Esophagus muscularis mucosa (tissue), 4 donors: ENCODE measurements around the gene CLCN7. TPM values are rescaled to one million over a fixed set of nuclear protein-coding genes. Genes with fewer than 3 reads are reported as not detected.

Source experiments
- DNase-seq: peaks from one replicate; pipeline ENCODE4 v3.0.0-alpha.2; 2017; ENCODE audit errors: extremely low spot score
- H3K27ac ChIP-seq, 4 donors: fragments of 200-600 bp; sonication (generic); replicated peaks in 1 of 4; 1 replicate in 3 of 4; 2 replicates in 1 of 4; pipeline ENCODE4 v1.5.1; 2016 to 2019; ENCODE audit warnings: mild to moderate bottlenecking in 1 of 4
- H3K27me3 ChIP-seq, 4 donors: fragments of 200-600 bp; sonication (generic); one replicate each; pipeline versions ENCODE4 v1.5.1 to v1.6.0; 2016 to 2019
- H3K36me3 ChIP-seq, 4 donors: fragments of 200-600 bp; sonication (generic); one replicate each; pipeline ENCODE4 v1.5.1; 2016 to 2019
- H3K4me1 ChIP-seq, 4 donors: fragments of 200-600 bp; sonication (generic); one replicate each; pipeline ENCODE4 v1.5.1; 2016 to 2019
- H3K4me3 ChIP-seq, 4 donors: fragments of 200-600 bp; sonication (generic); 1 replicate in 2 of 4; 2 replicates in 2 of 4; pipeline ENCODE4 v1.5.1; 2016 to 2019; ENCODE audit warnings: mild to moderate bottlenecking in 4 of 4, moderate library complexity in 1 of 4
- H3K9me3 ChIP-seq, 4 donors: fragments of 200-600 bp; sonication (generic); 1 replicate in 3 of 4; 2 replicates in 1 of 4; pipeline ENCODE4 v1.5.1; 2016 to 2019
- CTCF ChIP-seq, 3 experiments: fragments of 200-600 bp in 2 of 3; fragments of 450-650 bp in 1 of 3; sonication (generic) in 2 of 3; IDR thresholded peaks; one replicate each; pipeline ENCODE4 v1.5.1; 2017 to 2019; ENCODE audit warnings: antibody characterized with exemption in 3 of 3, mild to moderate bottlenecking in 2 of 3, moderate library complexity in 1 of 3
- EP300 ChIP-seq: sonication (generic); formaldehyde crosslinking; IDR thresholded peaks from one replicate; pipeline ENCODE4 v1.6.1; 2017; ENCODE audit warnings: antibody characterized with exemption
- POLR2A ChIP-seq: fragments of 450-650 bp; IDR thresholded peaks from one replicate; pipeline ENCODE4 v1.6.1; 2017; ENCODE audit warnings: antibody characterized with exemption, moderate library complexity, mild to moderate bottlenecking, low read depth
- POLR2AphosphoS5 ChIP-seq, 2 donors: sonication (generic); formaldehyde crosslinking; IDR thresholded peaks; one replicate each; pipeline ENCODE4 v1.6.1; 2017; ENCODE audit warnings: antibody characterized with exemption in 2 of 2
- WGBS: methylation state at CpG from one replicate; pipeline ENCODE4 v1.1.5; 2018; 5-methylcytosine and 5-hydroxymethylcytosine counted together
- intact Hi-C: fragments of 100-400 bp; cut with DNase I; formaldehyde crosslinking; loops from one replicate; pipeline ENCODE4 v1.15.1; 2023
- total RNA-seq, 4 donors: library from RNA; depleted of rRNA; stranded (reverse); fragments of >200 nt; gene quantifications; one replicate each; pipeline versions ENCODE4 v1.1.0 to v1.2.1, GENCODE V29; 2016

Gene CLCN7
- total RNA-seq, 4 donors from 2014 or later = 41.5 to 130 (median 71.9) TPM

DNA sequence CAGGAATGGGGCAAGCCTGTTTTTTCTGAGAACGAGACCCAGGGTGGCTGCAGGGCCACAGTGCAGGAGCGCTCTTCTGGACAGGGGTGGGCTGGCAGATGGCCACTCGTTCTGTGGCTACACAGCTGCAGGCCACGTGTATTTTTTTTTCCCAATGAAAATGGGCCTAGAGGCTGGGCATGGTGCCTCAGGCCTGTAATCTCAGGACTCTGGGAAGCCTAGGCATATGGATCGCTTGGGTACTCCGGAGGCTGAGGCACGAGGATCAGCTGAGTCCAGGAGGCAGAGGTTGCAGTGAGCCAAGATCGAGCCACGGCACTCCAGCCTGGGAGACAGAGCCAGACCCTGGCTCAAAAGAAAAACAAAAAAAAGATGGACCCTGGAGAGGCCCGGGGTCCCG, 67.1 kb downstream of the CLCN7 start:
- intact Hi-C loops = loop anchor here (10.0 kb wide), 1 partner anchor 297 kb away; the partner anchor contains the start of gene MAPK8IP3
- peak overlapping the region; percentile 45 to 59 (median 52) for H3K4me3 ChIP-seq

GRCh38 chr16:1403733-1404132, 71.1 kb downstream of the CLCN7 start:
- TF ChIP-seq EP300 (no peak), POLR2A (no peak), POLR2AphosphoS5 (IDR thresholded peaks at IDR 0.05) (no peak), CTCF (IDR thresholded peaks at IDR 0.05) (no peak)
- H3K4me3 ChIP-seq = no peak overlapping the region
- peaks cover 13 to 22% (median 19%) of the 10 kb centered on the region in 4 donors for H3K4me1 ChIP-seq
- H3K27me3 ChIP-seq = no peaks in the 10 kb centered on the region
- intact Hi-C loops = loop anchor here (10.0 kb wide), 1 partner anchor 301 kb away; the partner anchor contains the start of gene MAPK8IP3
- WGBS = 91% methylated on average over 10 of the region's 14 CpGs
- no peak for DNase-seq
- peaks cover 42 to 81% (median 64%) of the 10 kb centered on the region in 4 donors for H3K36me3 ChIP-seq
- no peak overlapping the region for H3K27ac ChIP-seq
- no peaks in the 10 kb centered on the region for H3K9me3 ChIP-seq

More for the DNA sequence above, 67.1 kb downstream of the CLCN7 start:
- Histone ChIP-seq H3K4me1 (peaks cover 13 to 41% (median 27%) of the 10 kb centered on the region in 4 donors), H3K27me3 (no peaks in the 10 kb centered on the region), H3K27ac (peak overlapping the region; percentile 31 to 59 (median 46)), H3K36me3 (peaks cover 9 to 69% (median 49%) of the 10 kb centered on the region in 4 donors), H3K9me3 (no peaks in the 10 kb centered on the region)
- DNase-seq = no peak
- no peak for TF ChIP-seq CTCF (IDR thresholded peaks at IDR 0.05)
- no peak for TF ChIP-seq POLR2AphosphoS5 (IDR thresholded peaks at IDR 0.05)
- no peak for TF ChIP-seq POLR2A
- TF ChIP-seq EP300 = no peak
- 15% methylated on average over 9 of the region's 11 CpGs for WGBS

- H3K4me3 ChIP-seq = no peak overlapping the region
- peaks cover 45 to 88% (median 71%) of the 10 kb centered on the region in 4 donors for H3K36me3 ChIP-seq
- no peak for DNase-seq
- no peak overlapping the region for H3K27ac ChIP-seq
- peaks cover 6 to 15% (median 12%) of the 10 kb centered on the region in 4 donors for H3K4me1 ChIP-seq
- intact Hi-C loops = loop anchor here (10.0 kb wide), 1 partner anchor 302 kb away; the partner anchor contains the start of gene MAPK8IP3
- no peak for TF ChIP-seq EP300
- no peak for TF ChIP-seq CTCF (IDR thresholded peaks at IDR 0.05)
- no peak for TF ChIP-seq POLR2A
- TF ChIP-seq POLR2AphosphoS5 (IDR thresholded peaks at IDR 0.05) = no peak
- no peaks in the 10 kb centered on the region for H3K9me3 ChIP-seq
- no peaks in the 10 kb centered on the region for H3K27me3 ChIP-seq
- 90% methylated on average over 20 of the region's 22 CpGs for WGBS
These were observed 71.8 kb downstream of the CLCN7 start for GRCh38 chr16:1403036-1403435.

GRCh38 chr16:1401758-1402154, 73.1 kb downstream of the CLCN7 start:
- Histone ChIP-seq H3K9me3 (no peaks in the 10 kb centered on the region), H3K27me3 (no peaks in the 10 kb centered on the region), H3K27ac (no peak overlapping the region), H3K4me3 (no peak overlapping the region), H3K4me1 (peaks cover 0 to 4% (median 1%) of the 10 kb centered on the region in 4 donors), H3K36me3 (peaks cover 45 to 94% (median 78%) of the 10 kb centered on the region in 4 donors)
- no peak for DNase-seq
- WGBS = 100% methylated on average over 8 of the region's 13 CpGs
- intact Hi-C loops = loop anchor here (10.0 kb wide), 1 partner anchor 303 kb away; the partner anchor contains the start of gene MAPK8IP3
- TF ChIP-seq POLR2AphosphoS5 (IDR thresholded peaks at IDR 0.05) (no peak), POLR2A (no peak), EP300 (no peak), CTCF (IDR thresholded peaks at IDR 0.05) (no peak)
